H9 (cell line): Measurements from ENCODE around the gene PTPN11. TPM values are rescaled to one million over a fixed set of nuclear protein-coding genes. Genes with fewer than 3 reads are reported as not detected.

ENCODE experiments used
- DNase-seq: peaks from one replicate; pipeline ENCODE4 v3.0.0-alpha.2; 2017
- H2AFZ ChIP-seq: one replicate; pipeline ENCODE4 v1.6.1; 2013; ENCODE audit warnings: mild to moderate bottlenecking, low read length, control low read depth, moderate library complexity
- H2AK5ac ChIP-seq: 2 replicates; pipeline ENCODE4 v1.6.1; 2013; ENCODE audit warnings: low read length, control low read depth, mixed read lengths; ENCODE audit not compliant: insufficient read length
- H2BK120ac ChIP-seq: one replicate; pipeline ENCODE4 v1.6.1; 2013; ENCODE audit warnings: low read depth, mild to moderate bottlenecking, low read length, control low read depth, inconsistent platforms; ENCODE audit not compliant: poor library complexity, severe bottlenecking
- H2BK12ac ChIP-seq: 2 replicates; pipeline ENCODE4 v1.6.1; 2013; ENCODE audit warnings: low read length, control low read depth, mixed read lengths, low read depth; ENCODE audit not compliant: insufficient read length
- H2BK15ac ChIP-seq: 2 replicates; pipeline ENCODE4 v1.6.1; 2013; ENCODE audit warnings: low read depth, low read length, control low read depth
- H2BK20ac ChIP-seq: one replicate; pipeline ENCODE4 v1.6.1; 2013; ENCODE audit warnings: low read depth, mild to moderate bottlenecking, low read length, control low read depth, inconsistent platforms; ENCODE audit not compliant: poor library complexity, severe bottlenecking
- H2BK5ac ChIP-seq: 2 replicates; pipeline ENCODE4 v1.6.1; 2013; ENCODE audit warnings: low read length, control low read depth, mixed read lengths; ENCODE audit not compliant: insufficient read length
- H3K14ac ChIP-seq: 2 replicates; pipeline ENCODE4 v1.6.1; 2013; ENCODE audit warnings: low read length, control low read depth; ENCODE audit not compliant: insufficient read depth
- H3K18ac ChIP-seq: 2 replicates; pipeline ENCODE4 v1.6.1; 2013; ENCODE audit warnings: low read depth, mild to moderate bottlenecking, mixed read lengths, low read length, control low read depth; ENCODE audit not compliant: insufficient read length
- H3K23ac ChIP-seq: 2 replicates; pipeline ENCODE4 v1.6.1; 2013; ENCODE audit warnings: low read length, control low read depth, mixed read lengths, low read depth; ENCODE audit not compliant: insufficient read length
- H3K23me2 ChIP-seq: 2 replicates; pipeline ENCODE4 v1.6.1; 2013; ENCODE audit warnings: low read depth, mild to moderate bottlenecking, mixed read lengths, low read length, control low read depth; ENCODE audit not compliant: insufficient read length, poor library complexity, severe bottlenecking
- H3K27ac ChIP-seq: 2 replicates; pipeline ENCODE4 v1.5.1; 2013; ENCODE audit warnings: low read length, control low read depth, mixed read lengths, low read depth; ENCODE audit not compliant: insufficient read length
- H3K27me3 ChIP-seq: 2 replicates; pipeline ENCODE4 v1.6.1; 2013; ENCODE audit warnings: low read length, control low read depth, inconsistent platforms; ENCODE audit not compliant: insufficient read depth
- H3K4ac ChIP-seq: 2 replicates; pipeline ENCODE4 v1.6.1; 2013; ENCODE audit warnings: low read depth, mild to moderate bottlenecking, control low read depth, inconsistent platforms, low read length, moderate library complexity
- H3K4me1 ChIP-seq: 2 replicates; pipeline ENCODE4 v1.6.1; 2013; ENCODE audit warnings: low read length, control low read depth, inconsistent platforms; ENCODE audit not compliant: insufficient read depth
- H3K4me2 ChIP-seq: 2 replicates; pipeline ENCODE4 v1.6.1; 2013; ENCODE audit warnings: low read length, control low read depth, mixed read lengths; ENCODE audit not compliant: insufficient read length, insufficient read depth
- H3K56ac ChIP-seq: 2 replicates; pipeline ENCODE4 v1.6.1; 2013; ENCODE audit warnings: low read depth, mild to moderate bottlenecking, mixed read lengths, low read length, control low read depth; ENCODE audit not compliant: insufficient read length
- H3K79me1 ChIP-seq: 2 replicates; pipeline ENCODE4 v1.6.1; 2013; ENCODE audit warnings: low read depth, mild to moderate bottlenecking, moderate library complexity, low read length, control low read depth, inconsistent platforms; ENCODE audit not compliant: insufficient read depth, poor library complexity, severe bottlenecking
- H3K79me2 ChIP-seq: 2 replicates; pipeline ENCODE4 v1.6.1; 2013; ENCODE audit warnings: low read length, control low read depth, inconsistent platforms; ENCODE audit not compliant: insufficient read depth
- H3K9ac ChIP-seq: 2 replicates; pipeline ENCODE4 v1.6.1; 2013; ENCODE audit warnings: low read length, control low read depth, mixed read lengths; ENCODE audit not compliant: insufficient read length; ENCODE audit errors: extremely low read depth
- H3K9me3 ChIP-seq: one replicate; pipeline ENCODE4 v1.6.1; 2013; ENCODE audit warnings: low read depth, low read length, inconsistent platforms; ENCODE audit not compliant: control insufficient read depth
- H3T11ph ChIP-seq: one replicate; pipeline ENCODE4 v1.6.1; 2013; ENCODE audit warnings: mild to moderate bottlenecking, low read length, control low read depth, inconsistent platforms
- H4K20me1 ChIP-seq: one replicate; pipeline ENCODE4 v1.6.1; 2013; ENCODE audit not compliant: control insufficient read depth, insufficient read length, insufficient read depth
- H4K5ac ChIP-seq: 2 replicates; pipeline ENCODE4 v1.6.1; 2013; ENCODE audit warnings: low read depth, mild to moderate bottlenecking, mixed read lengths, low read length, control low read depth; ENCODE audit not compliant: insufficient read length
- H4K8ac ChIP-seq: replicated peaks from 2 replicates; pipeline ENCODE4 v1.6.1; 2013; ENCODE audit warnings: low read length, control low read depth, mixed read lengths, low read depth; ENCODE audit not compliant: insufficient read length
- H4K91ac ChIP-seq: 2 replicates; pipeline ENCODE4 v1.6.1; 2013; ENCODE audit warnings: low read depth, mild to moderate bottlenecking, moderate library complexity, mixed read lengths, low read length, control low read depth; ENCODE audit not compliant: insufficient read length
- H3K27ac Mint-ChIP-seq, 3 experiments: 2 replicates in 2 of 3; 3 replicates in 1 of 3; pipeline ENCODE4 v1.8.0; 2020 to 2021; ENCODE audit warnings: mixed read lengths in 3 of 3, mild to moderate bottlenecking in 1 of 3, moderate library complexity in 1 of 3
- H3K27me3 Mint-ChIP-seq: 2 replicates; pipeline ENCODE4 v1.8.0; 2021; ENCODE audit warnings: low read depth, mild to moderate bottlenecking, moderate library complexity, mixed read lengths
- H3K36me3 Mint-ChIP-seq, 3 experiments: 2 replicates in 2 of 3; 3 replicates in 1 of 3; pipeline ENCODE4 v1.8.0; 2020 to 2021; ENCODE audit warnings: low read depth in 3 of 3, mixed read lengths in 3 of 3; ENCODE audit not compliant: insufficient read depth in 1 of 3
- H3K4me1 Mint-ChIP-seq, 2 experiments: 2 replicates each; pipeline ENCODE4 v1.8.0; 2020; ENCODE audit warnings: mixed read lengths in 2 of 2
- H3K4me3 Mint-ChIP-seq, 2 experiments: 2 replicates in 1 of 2; 3 replicates in 1 of 2; pipeline ENCODE4 v1.8.0; 2020 to 2021; ENCODE audit warnings: mild to moderate bottlenecking in 2 of 2, mixed read lengths in 2 of 2, moderate library complexity in 1 of 2
- H3K9me3 Mint-ChIP-seq, 2 experiments: 2 replicates in 1 of 2; 3 replicates in 1 of 2; pipeline ENCODE4 v1.8.0; 2020; ENCODE audit warnings: mild to moderate bottlenecking in 2 of 2, mixed read lengths in 2 of 2, moderate library complexity in 1 of 2
- WGBS: extraction: QIAGEN DNeasy Blood & Tissue Kit; methylation state at CpG from one replicate; pipeline ENCODE4 v1.1.7; 2013; ENCODE audit warnings: missing lambda C conversion rate, low lambda C conversion rate, mixed read lengths; ENCODE audit not compliant: insufficient read length; ENCODE audit errors: extremely low coverage; 5-methylcytosine and 5-hydroxymethylcytosine counted together
- total RNA-seq: library from RNA; stranded (reverse); gene quantifications from 2 replicates; pipeline ENCODE4 v1.2.1, GENCODE V29; 2021
- TF ChIP-seq, protein P1 (sequence below): fragments of 200-600 bp; sonication (generic); conservative IDR thresholded peaks from 3 replicates; pipeline ENCODE4 v1.8.0; 2021; ENCODE audit warnings: antibody characterized with exemption, mild to moderate bottlenecking

Gene PTPN11
- total RNA-seq, 1 experiment from 2014 or later: 112 TPM

DNA sequence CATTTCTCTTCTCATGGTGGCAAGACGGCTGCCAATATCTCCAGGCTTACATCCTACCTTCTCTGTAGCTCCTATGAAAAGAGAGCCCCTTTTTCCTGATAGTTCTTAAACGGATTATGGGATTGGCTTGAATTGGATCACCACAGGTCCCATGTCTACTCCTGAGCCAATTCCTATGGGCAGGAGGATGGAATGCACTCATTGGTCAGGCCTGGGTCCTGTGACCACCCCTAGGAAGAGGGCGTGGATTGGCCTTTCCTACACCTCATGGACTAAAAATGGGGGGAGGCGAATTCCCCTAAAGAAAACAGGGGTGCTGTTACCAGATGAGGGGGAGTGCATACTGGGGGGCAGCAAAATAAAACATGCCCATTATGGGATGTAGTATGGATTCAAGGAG is 108.8 kb downstream of the PTPN11 start:
- Mint-ChIP-seq H3K4me1 (no peaks in the 10 kb centered on the region), H3K4me3 (no peak overlapping the region), H3K27ac (no peak overlapping the region), H3K27me3 (no peaks in the 10 kb centered on the region), H3K9me3 (no peaks in the 10 kb centered on the region; a peak in 1 of 5 replicates), H3K36me3 (no peaks in the 10 kb centered on the region)
- Histone ChIP-seq H3K18ac (no peak overlapping the region), H2AK5ac (no peak overlapping the region), H2BK15ac (no peak overlapping the region), H3K27ac (no peak overlapping the region), H4K5ac (no peak overlapping the region), H2AFZ (no peak overlapping the region), H3K23ac (no peak overlapping the region), H4K8ac (no peak overlapping the region), H3K4ac (no peak overlapping the region), H4K91ac (no peak overlapping the region), H3K9me3 (no peaks in the 10 kb centered on the region), H3T11ph (no peak overlapping the region), H3K4me2 (no peak overlapping the region), H2BK20ac (no peak overlapping the region), H3K79me1 (no peaks in the 10 kb centered on the region), H2BK5ac (no peak overlapping the region), H2BK12ac (no peak overlapping the region), H2BK120ac (no peak overlapping the region), H3K23me2 (no peaks in the 10 kb centered on the region), H3K27me3 (no peaks in the 10 kb centered on the region; the same call in 1 of the 2 replicates), H3K9ac (no peak overlapping the region), H3K79me2 (no peaks in the 10 kb centered on the region), H3K56ac (no peak overlapping the region), H4K20me1 (no peaks in the 10 kb centered on the region), H3K4me1 (no peaks in the 10 kb centered on the region), H3K14ac (no peak overlapping the region)
- no peak for DNase-seq
- WGBS: no CpG with 5 or more reads among the region's 4 CpGs
- TF ChIP-seq, protein P1, sequence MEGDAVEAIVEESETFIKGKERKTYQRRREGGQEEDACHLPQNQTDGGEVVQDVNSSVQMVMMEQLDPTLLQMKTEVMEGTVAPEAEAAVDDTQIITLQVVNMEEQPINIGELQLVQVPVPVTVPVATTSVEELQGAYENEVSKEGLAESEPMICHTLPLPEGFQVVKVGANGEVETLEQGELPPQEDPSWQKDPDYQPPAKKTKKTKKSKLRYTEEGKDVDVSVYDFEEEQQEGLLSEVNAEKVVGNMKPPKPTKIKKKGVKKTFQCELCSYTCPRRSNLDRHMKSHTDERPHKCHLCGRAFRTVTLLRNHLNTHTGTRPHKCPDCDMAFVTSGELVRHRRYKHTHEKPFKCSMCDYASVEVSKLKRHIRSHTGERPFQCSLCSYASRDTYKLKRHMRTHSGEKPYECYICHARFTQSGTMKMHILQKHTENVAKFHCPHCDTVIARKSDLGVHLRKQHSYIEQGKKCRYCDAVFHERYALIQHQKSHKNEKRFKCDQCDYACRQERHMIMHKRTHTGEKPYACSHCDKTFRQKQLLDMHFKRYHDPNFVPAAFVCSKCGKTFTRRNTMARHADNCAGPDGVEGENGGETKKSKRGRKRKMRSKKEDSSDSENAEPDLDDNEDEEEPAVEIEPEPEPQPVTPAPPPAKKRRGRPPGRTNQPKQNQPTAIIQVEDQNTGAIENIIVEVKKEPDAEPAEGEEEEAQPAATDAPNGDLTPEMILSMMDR: no peak
